Brain pericyte (primary cell): ENCODE measurements around the gene ERBIN.
"Not testable (repeated sequence)": the region's sequence is repeated elsewhere in the genome, so short reads cannot be mapped to it uniquely, and the experiment has no call there.

Source experiments
- DNase-seq: peaks from one replicate; pipeline ENCODE4 v3.0.0-alpha.2; 2012; ENCODE audit warnings: low read depth, low spot score

ERBIN gene

GRCh38 chr5:65919773-65920172, 6.6 kb upstream of the ERBIN start:
- DNase-seq: no peak

- DNase-seq: no peak
Measured at GRCh38 chr5:65923339-65923738, 3.0 kb upstream of the ERBIN start.

DNA sequence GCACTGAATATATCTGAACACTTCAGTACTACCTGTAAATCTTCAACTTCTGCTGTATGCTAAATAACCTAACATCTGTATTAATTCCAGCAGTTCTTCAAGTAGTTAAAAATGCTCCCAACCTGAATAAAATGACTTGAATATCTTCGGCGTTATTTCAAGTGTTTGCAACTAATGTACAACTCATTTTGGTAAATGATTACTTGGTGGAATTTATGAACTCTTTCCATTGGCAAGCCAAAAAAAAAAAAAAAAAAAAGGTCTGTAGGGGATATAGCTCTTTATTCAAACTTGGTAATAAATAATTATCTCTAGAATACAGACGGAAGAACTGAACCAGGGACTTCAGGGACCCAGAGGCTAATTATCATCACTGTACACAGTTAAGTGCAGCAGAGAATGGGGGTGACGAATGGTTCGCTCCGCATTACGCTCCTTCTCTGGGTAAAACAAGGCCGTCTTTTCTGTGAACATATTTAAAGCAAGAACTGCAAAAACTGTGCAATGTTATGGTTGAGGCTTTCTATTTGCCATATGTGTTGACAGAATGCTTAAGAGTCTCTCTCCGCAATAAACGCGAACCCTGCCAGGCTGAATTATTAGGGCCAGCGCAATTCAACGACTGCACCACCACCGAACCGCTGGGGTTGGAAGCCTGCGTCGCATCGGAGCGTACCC, 1.9 kb upstream of the ERBIN start:
- no peak for DNase-seq

DNA sequence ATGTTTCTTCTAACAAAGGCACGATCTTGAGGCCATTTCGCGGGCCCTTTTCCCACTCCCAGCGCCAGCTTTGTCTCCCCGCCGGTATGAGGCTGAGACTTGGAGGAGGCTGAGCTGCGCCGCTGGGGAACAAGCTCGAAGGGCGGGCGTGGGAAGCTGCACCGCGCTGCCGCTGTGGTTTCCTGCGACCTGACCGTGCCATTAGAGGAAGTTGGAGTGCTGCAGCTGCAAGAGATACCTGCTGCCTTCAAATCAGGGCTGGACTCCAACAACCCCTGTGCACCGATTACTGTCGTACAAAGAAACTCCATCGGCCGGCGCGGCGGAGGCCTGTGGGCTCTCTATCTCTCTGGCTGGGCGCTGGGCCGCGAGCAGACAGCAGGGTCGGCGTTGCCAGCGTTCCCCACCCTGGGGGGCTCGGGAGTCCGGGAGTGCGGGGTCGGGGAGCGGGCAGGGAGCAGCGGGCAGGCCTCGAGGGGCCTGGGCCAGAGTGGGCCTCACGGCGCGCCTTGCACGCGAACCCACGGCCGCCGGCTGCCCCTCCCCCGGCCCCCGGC, 1.3 kb upstream of the ERBIN start:
- DNase-seq: peak; percentile 63

GRCh38 chr5:65925601-65926275, 637 bp upstream of the ERBIN start:
- DNase-seq: peak; percentile 55

GRCh38 chr5:65926893-65927292, 518 bp downstream of the ERBIN start:
- DNase-seq: no peak

GRCh38 chr5:65927503-65928321, 1.3 kb downstream of the ERBIN start:
- no peak for DNase-seq

- DNase-seq: no peak
Measured at GRCh38 chr5:65928322-65928752, 2.0 kb downstream of the ERBIN start.

GRCh38 chr5:65928860-65929259, 2.5 kb downstream of the ERBIN start:
- no peak for DNase-seq

- no peak for DNase-seq
Measured at GRCh38 chr5:65932676-65933075, 6.3 kb downstream of the ERBIN start.

- DNase-seq: no peak
Measured at GRCh38 chr5:65933295-65933694, 6.9 kb downstream of the ERBIN start.

DNA sequence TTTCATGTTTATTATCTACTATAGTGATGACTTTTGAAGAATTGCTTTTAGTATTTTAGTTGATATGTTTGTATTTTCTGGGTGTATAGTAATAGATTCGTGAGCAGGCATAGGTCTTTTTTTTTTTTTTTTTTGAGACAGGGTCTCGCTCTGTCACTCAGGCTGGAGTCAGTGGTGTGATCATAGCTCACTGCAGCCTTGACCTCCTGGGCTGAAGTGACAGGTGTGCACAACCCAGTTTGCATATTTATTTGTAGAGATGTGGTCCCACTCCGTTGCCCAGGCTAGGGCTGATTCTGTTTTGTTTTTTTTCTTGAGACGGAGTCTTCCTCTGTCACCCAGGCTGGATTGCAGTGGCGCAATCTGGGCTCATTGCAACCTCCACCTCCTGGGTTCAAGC, 11.9 kb downstream of the ERBIN start:
- no peak for DNase-seq

DNA sequence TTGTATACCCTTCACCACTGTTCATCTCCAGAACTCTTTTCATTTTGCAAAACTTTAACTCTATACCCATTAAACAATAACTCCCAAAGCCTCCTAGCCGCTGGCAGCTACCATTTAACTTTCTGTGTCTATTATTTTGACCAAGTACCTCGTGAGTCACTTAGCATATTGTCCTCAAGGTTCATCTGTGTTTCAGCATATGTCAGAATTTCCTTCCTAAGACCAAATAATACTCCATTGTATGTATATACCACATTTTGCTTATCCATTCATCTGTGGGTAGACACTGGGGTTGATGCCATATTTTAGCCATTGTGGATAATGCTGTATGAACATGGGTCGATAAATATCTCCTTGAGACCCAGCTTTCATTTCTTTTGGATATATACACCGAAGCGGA, 17.4 kb downstream of the ERBIN start:
- DNase-seq: no peak

DNA sequence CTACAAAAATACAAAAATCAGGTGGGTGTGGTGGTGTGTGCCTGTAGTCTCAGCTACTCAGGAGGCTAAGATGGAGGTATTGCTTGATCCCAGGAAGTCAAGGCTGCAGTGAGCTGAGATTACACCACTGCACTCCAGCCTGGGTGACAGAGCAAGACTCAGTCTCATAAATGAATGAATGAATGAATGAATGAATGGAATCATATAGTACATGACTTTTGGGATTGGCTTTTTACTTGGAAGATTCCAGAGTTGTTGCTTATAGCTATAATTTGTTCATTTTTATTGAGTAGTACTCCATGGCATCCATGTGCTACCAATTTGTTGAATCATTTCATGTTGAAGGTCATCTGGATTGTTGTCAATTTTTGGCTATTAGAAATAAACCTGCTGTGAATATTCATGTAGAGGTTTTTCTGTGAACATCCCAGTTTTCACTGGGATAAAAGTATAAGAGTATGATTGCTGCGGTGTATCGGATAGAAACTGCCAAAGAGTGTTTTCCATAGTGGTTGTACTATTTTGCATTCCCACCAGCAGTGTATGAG, 19.9 kb downstream of the ERBIN start:
- no peak for DNase-seq

DNA sequence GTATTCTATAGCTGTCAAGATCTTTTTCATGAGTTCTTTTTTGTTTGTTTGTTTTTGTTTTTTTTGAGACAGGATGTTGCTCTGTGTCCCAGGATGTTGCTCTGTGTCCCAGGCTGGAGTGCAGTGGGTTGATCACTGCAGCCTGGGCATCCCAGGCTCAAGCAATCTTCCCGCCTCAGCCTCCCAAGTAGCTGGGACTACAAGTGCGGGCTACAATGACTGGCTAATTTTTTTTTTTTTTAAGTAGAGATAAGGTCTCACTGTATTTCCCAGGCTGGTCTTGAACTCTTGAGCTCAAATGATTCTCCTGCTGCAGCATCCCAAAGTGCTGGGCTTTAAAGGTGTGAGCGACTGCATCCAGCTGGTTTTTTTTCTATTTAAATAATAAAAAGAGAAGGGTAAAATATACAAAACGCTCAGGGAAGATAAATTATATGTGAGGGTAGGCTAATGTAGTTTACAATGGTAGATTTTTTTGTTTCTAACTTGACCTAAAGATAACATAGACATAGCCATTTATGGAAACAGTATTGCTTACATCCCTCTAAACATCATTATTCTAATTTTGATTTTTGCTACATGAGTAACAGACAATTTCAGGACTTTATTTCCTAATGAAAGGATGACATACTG, 21.9 kb downstream of the ERBIN start:
- no peak for DNase-seq

DNA sequence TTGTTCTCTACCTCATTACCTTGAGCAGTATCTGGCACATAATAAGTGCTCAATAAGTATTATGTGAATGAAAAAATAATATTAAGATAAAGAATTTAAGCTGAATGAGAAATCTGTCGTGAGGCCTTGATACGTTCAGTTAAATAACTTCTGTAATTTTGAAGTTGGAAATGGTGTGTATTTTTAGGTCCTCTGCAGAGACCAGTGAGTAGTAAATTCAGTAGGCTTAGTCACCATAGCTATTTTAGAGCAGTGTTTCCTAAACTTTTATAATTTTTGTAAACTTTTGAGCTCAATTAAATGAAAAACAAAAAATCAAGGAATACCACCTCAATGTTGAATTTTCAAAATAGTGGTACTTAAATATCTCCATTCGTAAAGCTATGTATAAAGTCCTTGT, 25.0 kb downstream of the ERBIN start:
- no peak for DNase-seq

DNA sequence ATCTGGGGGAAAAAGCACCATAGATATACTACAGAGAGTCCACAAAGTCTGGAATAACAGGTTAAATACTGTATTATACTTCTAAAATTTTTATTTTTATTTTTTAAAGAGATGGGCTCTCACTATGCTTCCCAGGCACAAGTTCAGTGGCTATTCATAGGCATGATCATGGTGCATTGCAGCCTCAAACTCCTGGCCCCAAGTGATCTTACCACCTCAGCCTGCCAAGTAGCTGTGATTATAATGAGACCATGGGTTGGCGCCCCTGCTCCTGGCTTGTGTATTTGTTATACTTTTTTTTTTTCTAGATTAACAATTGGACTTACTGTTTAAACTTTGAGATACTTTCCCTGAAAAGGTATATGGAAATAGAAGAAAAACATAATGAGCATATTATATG, 25.9 kb downstream of the ERBIN start:
- no peak for DNase-seq

- DNase-seq: no peak
Measured at GRCh38 chr5:65954200-65954599, 27.8 kb downstream of the ERBIN start.

- DNase-seq: no peak
Measured at GRCh38 chr5:65955746-65956145, 29.4 kb downstream of the ERBIN start.

DNA sequence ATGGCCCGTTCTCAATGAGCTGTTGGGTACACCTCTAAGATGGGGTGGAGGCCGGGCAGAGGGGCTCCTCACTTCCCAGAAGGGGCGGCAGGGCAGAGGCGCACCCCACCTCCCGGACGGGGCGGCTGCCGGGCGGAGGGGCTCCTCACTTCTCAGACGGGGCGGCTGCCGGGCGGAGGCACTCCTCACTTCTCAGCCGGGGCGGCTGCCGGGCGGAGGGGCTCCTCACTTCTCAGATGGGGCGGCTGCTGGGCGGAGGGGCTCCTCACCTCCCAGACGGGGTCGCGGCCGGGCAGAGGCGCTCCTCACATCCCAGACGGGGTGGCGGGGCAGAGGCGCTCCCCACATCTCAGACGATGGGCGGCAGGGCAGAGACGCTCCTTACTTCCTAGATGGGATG, 31.3 kb downstream of the ERBIN start:
- not testable (repeated sequence) for DNase-seq

- no peak for DNase-seq
Measured at GRCh38 chr5:65961633-65962032, 35.3 kb downstream of the ERBIN start.
